ENCODE data around the gene C1orf52. TPM values are rescaled to one million over a fixed set of nuclear protein-coding genes. Genes with fewer than 3 reads are reported as not detected.
A peak's percentile ranks its signal among the peaks of the same experiment; 100 is the strongest.

Gene C1orf52
- total RNA-seq, 1 experiment from 2014 or later: 44.5 TPM

DNA sequence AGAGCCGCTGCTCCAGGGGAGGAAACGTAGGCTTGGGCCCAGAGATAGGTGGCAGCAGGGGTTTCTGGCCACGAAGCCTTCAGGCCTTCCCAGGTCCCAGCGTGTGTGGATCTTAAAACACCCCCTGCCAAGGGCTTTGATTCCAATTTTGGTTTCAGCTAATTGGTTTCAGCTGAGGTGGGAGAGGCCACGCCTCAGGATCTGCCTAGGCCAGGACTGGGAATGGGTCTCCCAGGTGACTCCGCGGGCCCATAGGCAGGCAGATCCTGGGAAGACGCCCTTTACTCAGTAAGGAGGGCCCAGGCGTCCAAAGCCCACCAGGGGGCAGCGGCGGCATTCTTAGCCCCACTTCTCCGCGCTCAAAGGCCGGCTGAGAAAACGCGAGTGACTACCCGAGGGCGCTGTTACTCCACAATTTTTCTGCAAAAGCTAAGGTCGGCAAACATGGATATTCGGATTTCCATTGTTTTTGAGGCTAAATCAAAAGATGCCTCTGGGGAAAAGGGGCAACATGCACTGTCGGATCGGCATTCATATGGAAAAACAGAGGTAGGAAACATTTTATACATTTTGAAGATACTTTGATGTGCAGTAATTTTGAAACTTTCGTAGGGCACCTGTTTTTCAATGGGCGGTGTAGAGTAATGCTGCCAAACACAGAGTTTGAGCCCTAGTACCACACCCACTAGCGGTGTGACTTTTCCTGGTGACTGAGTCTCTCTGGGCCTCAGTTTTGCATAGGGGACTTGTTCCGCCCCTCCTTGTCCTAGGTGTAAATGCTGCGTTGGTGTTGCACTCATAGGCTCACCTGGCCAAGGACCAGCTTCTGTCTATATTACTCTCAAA, 48.7 kb upstream of the C1orf52 start:
- CTCF ChIA-PET: interaction anchor here (0.6 to 2.4 kb wide), 44 partner anchors 8 to 710 kb away, joined by 3 to 35 read pairs (median 5); partner anchors contain the start of genes BCL10, C1orf52, CCN1 and DDAH1
- Mint-ChIP-seq H3K9me3 (no peaks in the 10 kb centered on the region), H3K27me3 (ENCODE audit: low read depth) (no peaks in the 10 kb centered on the region), H3K4me3 (peak overlapping the region; percentile 51), H3K4me1 (peaks cover 20% of the 10 kb centered on the region), H3K27ac (0 out of 2 replicates have a peak overlapping the region, but pooled peaks have one; percentile 35), H3K36me3 (no peaks in the 10 kb centered on the region)
- peak; percentile 95 for DNase-seq (ENCODE audit: low spot score)
- ATAC-seq: peak; percentile 99
- POLR2A ChIA-PET: interaction anchor here (1.4 to 2.2 kb wide), 2 partner anchors 32 to 273 kb away, joined by 6 read pairs; partner anchors contain the start of genes BCL10 and CCN1
- TF ChIP-seq GRHL2 (CRISPR knock-in tag; IDR thresholded peaks at IDR 0.05; ENCODE audit: insufficient replicate concordance, severe bottlenecking): no peak
- TF ChIP-seq ZBTB21 (CRISPR knock-in tag; IDR thresholded peaks at IDR 0.05; ENCODE audit: borderline replicate concordance): no peak
- TF ChIP-seq, protein P1, sequence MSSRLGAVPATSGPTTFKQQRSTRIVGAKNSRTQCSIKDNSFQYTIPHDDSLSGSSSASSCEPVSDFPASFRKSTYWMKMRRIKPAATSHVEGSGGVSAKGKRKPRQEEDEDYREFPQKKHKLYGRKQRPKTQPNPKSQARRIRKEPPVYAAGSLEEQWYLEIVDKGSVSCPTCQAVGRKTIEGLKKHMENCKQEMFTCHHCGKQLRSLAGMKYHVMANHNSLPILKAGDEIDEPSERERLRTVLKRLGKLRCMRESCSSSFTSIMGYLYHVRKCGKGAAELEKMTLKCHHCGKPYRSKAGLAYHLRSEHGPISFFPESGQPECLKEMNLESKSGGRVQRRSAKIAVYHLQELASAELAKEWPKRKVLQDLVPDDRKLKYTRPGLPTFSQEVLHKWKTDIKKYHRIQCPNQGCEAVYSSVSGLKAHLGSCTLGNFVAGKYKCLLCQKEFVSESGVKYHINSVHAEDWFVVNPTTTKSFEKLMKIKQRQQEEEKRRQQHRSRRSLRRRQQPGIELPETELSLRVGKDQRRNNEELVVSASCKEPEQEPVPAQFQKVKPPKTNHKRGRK (CRISPR knock-in tag; IDR thresholded peaks at IDR 0.05; ENCODE audit: borderline replicate concordance): no peak
- TF ChIP-seq, protein P2, sequence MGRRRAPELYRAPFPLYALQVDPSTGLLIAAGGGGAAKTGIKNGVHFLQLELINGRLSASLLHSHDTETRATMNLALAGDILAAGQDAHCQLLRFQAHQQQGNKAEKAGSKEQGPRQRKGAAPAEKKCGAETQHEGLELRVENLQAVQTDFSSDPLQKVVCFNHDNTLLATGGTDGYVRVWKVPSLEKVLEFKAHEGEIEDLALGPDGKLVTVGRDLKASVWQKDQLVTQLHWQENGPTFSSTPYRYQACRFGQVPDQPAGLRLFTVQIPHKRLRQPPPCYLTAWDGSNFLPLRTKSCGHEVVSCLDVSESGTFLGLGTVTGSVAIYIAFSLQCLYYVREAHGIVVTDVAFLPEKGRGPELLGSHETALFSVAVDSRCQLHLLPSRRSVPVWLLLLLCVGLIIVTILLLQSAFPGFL (CRISPR knock-in tag; IDR thresholded peaks at IDR 0.05; ENCODE audit: borderline replicate concordance): no peak
- TF ChIP-seq FOXP1 (CRISPR knock-in tag; IDR thresholded peaks at IDR 0.05; ENCODE audit: borderline replicate concordance): no peak
- TF ChIP-seq SMAD3 (CRISPR knock-in tag; IDR thresholded peaks at IDR 0.05; ENCODE audit: borderline replicate concordance): no peak
- TF ChIP-seq RORB (CRISPR knock-in tag; IDR thresholded peaks at IDR 0.05): no peak
- TF ChIP-seq ZNF138 (CRISPR knock-in tag; conservative IDR thresholded peaks at IDR 0.05): no peak
- TF ChIP-seq GABPB1 (CRISPR knock-in tag; IDR thresholded peaks at IDR 0.05): peak; percentile 39; the same call in 1 of the 2 replicates
- TF ChIP-seq, protein P3, sequence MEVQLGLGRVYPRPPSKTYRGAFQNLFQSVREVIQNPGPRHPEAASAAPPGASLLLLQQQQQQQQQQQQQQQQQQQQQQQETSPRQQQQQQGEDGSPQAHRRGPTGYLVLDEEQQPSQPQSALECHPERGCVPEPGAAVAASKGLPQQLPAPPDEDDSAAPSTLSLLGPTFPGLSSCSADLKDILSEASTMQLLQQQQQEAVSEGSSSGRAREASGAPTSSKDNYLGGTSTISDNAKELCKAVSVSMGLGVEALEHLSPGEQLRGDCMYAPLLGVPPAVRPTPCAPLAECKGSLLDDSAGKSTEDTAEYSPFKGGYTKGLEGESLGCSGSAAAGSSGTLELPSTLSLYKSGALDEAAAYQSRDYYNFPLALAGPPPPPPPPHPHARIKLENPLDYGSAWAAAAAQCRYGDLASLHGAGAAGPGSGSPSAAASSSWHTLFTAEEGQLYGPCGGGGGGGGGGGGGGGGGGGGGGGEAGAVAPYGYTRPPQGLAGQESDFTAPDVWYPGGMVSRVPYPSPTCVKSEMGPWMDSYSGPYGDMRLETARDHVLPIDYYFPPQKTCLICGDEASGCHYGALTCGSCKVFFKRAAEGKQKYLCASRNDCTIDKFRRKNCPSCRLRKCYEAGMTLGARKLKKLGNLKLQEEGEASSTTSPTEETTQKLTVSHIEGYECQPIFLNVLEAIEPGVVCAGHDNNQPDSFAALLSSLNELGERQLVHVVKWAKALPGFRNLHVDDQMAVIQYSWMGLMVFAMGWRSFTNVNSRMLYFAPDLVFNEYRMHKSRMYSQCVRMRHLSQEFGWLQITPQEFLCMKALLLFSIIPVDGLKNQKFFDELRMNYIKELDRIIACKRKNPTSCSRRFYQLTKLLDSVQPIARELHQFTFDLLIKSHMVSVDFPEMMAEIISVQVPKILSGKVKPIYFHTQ (CRISPR knock-in tag; IDR thresholded peaks at IDR 0.05): no peak
- no peak for TF ChIP-seq ZNF232 (CRISPR knock-in tag; IDR thresholded peaks at IDR 0.05)
- TF ChIP-seq, protein P4, sequence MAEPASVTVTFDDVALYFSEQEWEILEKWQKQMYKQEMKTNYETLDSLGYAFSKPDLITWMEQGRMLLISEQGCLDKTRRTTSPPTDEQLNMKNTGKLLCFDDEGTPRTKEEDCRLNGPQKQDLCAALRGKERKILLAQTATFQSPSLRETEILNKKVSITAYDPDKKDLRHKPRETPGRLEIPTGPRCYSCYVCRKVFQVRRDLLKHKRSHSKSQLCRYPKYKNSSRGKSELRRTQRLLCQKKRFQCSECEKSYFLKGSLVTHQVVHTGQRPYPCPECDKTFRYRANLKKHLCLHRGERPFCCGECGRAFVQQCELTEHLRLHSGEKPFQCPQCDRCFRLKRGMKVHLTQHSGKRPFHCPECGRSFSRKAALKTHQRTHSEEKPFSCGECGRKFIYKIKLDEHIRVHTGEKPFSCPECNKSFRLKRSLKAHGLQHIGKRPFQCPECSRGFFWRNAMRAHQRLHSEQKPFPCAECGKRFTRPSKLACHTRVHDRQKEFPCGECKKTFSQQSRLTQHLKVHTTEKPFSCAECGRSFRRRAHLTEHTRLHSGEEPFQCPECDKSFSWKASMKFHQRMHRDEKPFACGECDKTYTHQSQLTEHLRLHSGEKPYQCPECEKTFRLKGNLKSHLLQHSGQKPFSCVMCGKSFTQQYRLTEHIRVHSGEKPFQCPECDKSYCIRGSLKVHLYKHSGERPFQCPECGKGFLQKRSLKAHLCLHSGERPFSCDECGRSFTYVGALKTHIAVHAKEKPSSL (CRISPR knock-in tag; conservative IDR thresholded peaks at IDR 0.05): no peak
- TF ChIP-seq, protein P5, sequence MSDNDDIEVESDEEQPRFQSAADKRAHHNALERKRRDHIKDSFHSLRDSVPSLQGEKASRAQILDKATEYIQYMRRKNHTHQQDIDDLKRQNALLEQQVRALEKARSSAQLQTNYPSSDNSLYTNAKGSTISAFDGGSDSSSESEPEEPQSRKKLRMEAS (CRISPR knock-in tag; IDR thresholded peaks at IDR 0.05): peak; percentile 62; the same call in 1 of the 2 replicates
- no peak for TF ChIP-seq CREB1 (CRISPR knock-in tag; IDR thresholded peaks at IDR 0.05)
- no peak for TF ChIP-seq CREM (CRISPR knock-in tag; IDR thresholded peaks at IDR 0.05)
- no peak for TF ChIP-seq FOXJ3 (CRISPR knock-in tag; IDR thresholded peaks at IDR 0.05; ENCODE audit: borderline replicate concordance)
- TF ChIP-seq TEAD4 (CRISPR knock-in tag; IDR thresholded peaks at IDR 0.05): no peak
- TF ChIP-seq TEAD1 (CRISPR knock-in tag; IDR thresholded peaks at IDR 0.05): peak; percentile 65; the same call in 1 of the 2 replicates
- no peak for TF ChIP-seq IRF2 (CRISPR knock-in tag; IDR thresholded peaks at IDR 0.05; ENCODE audit: borderline replicate concordance, low read depth)
- TF ChIP-seq, protein P6, sequence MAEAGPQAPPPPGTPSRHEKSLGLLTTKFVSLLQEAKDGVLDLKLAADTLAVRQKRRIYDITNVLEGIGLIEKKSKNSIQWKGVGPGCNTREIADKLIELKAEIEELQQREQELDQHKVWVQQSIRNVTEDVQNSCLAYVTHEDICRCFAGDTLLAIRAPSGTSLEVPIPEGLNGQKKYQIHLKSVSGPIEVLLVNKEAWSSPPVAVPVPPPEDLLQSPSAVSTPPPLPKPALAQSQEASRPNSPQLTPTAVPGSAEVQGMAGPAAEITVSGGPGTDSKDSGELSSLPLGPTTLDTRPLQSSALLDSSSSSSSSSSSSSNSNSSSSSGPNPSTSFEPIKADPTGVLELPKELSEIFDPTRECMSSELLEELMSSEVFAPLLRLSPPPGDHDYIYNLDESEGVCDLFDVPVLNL (CRISPR knock-in tag; IDR thresholded peaks at IDR 0.05; ENCODE audit: borderline replicate concordance, low read depth): no peak
- TF ChIP-seq, protein P7, sequence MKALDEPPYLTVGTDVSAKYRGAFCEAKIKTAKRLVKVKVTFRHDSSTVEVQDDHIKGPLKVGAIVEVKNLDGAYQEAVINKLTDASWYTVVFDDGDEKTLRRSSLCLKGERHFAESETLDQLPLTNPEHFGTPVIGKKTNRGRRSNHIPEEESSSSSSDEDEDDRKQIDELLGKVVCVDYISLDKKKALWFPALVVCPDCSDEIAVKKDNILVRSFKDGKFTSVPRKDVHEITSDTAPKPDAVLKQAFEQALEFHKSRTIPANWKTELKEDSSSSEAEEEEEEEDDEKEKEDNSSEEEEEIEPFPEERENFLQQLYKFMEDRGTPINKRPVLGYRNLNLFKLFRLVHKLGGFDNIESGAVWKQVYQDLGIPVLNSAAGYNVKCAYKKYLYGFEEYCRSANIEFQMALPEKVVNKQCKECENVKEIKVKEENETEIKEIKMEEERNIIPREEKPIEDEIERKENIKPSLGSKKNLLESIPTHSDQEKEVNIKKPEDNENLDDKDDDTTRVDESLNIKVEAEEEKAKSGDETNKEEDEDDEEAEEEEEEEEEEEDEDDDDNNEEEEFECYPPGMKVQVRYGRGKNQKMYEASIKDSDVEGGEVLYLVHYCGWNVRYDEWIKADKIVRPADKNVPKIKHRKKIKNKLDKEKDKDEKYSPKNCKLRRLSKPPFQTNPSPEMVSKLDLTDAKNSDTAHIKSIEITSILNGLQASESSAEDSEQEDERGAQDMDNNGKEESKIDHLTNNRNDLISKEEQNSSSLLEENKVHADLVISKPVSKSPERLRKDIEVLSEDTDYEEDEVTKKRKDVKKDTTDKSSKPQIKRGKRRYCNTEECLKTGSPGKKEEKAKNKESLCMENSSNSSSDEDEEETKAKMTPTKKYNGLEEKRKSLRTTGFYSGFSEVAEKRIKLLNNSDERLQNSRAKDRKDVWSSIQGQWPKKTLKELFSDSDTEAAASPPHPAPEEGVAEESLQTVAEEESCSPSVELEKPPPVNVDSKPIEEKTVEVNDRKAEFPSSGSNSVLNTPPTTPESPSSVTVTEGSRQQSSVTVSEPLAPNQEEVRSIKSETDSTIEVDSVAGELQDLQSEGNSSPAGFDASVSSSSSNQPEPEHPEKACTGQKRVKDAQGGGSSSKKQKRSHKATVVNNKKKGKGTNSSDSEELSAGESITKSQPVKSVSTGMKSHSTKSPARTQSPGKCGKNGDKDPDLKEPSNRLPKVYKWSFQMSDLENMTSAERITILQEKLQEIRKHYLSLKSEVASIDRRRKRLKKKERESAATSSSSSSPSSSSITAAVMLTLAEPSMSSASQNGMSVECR (CRISPR knock-in tag; IDR thresholded peaks at IDR 0.05; ENCODE audit: borderline replicate concordance): no peak
- TF ChIP-seq JUN (CRISPR knock-in tag; IDR thresholded peaks at IDR 0.05): no peak
